Measurements from ENCODE around the gene PPP5C. TPM values are rescaled to one million over a fixed set of nuclear protein-coding genes. Genes with fewer than 3 reads are reported as not detected.

PPP5C gene
- total and polyA plus RNA-seq, 2 of the 13 experiments (the other 11 are each of a cell fraction or from before 2014, with no cell fraction given) = 41.6 to 67.9 TPM

- TF ChIP-seq PATZ1 (CRISPR knock-in tag; IDR thresholded peaks at IDR 0.05) = peak; percentile 73
- TF ChIP-seq NFIB (CRISPR knock-in tag; IDR thresholded peaks at IDR 0.05; ENCODE audit: borderline replicate concordance) = 0 out of 2 replicates have a peak, but pooled peaks have one; percentile 51
- no peak for TF ChIP-seq HOXD1 (CRISPR knock-in tag; IDR thresholded peaks at IDR 0.05)
- TF ChIP-seq HIC2 (CRISPR knock-in tag; IDR thresholded peaks at IDR 0.05; ENCODE audit: low read depth) = peak; percentile 92
- 0 out of 2 replicates have a peak, but pooled peaks have one; percentile 24 for TF ChIP-seq HDAC1 (CRISPR knock-in tag; IDR thresholded peaks at IDR 0.05)
- no peak for TF ChIP-seq RBM22 (optimal IDR thresholded peaks at IDR 0.05; ENCODE audit: low read length)
- no peak for TF ChIP-seq YEATS4 (CRISPR knock-in tag; IDR thresholded peaks at IDR 0.05; ENCODE audit: borderline replicate concordance)
- peak; percentile 91 for TF ChIP-seq HNRNPL (IDR thresholded peaks at IDR 0.05; ENCODE audit: low read depth, low read length)
- TF ChIP-seq ZNF326 (CRISPR knock-in tag; IDR thresholded peaks at IDR 0.05; ENCODE audit: borderline replicate concordance) = no peak
- TF ChIP-seq MTA1 (CRISPR knock-in tag; IDR thresholded peaks at IDR 0.05; ENCODE audit: borderline replicate concordance) = no peak
- no peak for TF ChIP-seq ADNP (CRISPR knock-in tag; IDR thresholded peaks at IDR 0.05)
- TF ChIP-seq ZNF761 (CRISPR knock-in tag; conservative IDR thresholded peaks at IDR 0.05) = no peak
- 0 out of 4 replicates have a peak, but pooled peaks of 1 of the 2 experiments have one; percentile 27 for TF ChIP-seq EP300 (IDR thresholded peaks at IDR 0.05; ENCODE audit: low read depth in 2 of 2, low read length in 2 of 2)
- no peak for TF ChIP-seq EP300 (CRISPR knock-in tag; IDR thresholded peaks at IDR 0.05; ENCODE audit: borderline replicate concordance)
- no peak for TF ChIP-seq ARNTL (CRISPR knock-in tag; IDR thresholded peaks at IDR 0.05)
These were observed 47.8 kb upstream of the PPP5C start (continued) for GRCh38 chr19:46299004-46299509.
